Prostate gland (tissue), 2 donors: Measurements from ENCODE around the gene MYMK.

Experiments
- CTCF ChIP-seq, 4 experiments: fragments of 200-600 bp in 2 of 4; fragments of 450-650 bp in 2 of 4; sonication (generic) in 2 of 4; IDR thresholded peaks; 1 replicate in 3 of 4; 2 replicates in 1 of 4; pipeline ENCODE4 v1.5.1; 2016 to 2019; ENCODE audit warnings: antibody characterized with exemption in 4 of 4, mild to moderate bottlenecking in 2 of 4, moderate library complexity in 2 of 4
- POLR2A ChIP-seq: fragments of 450-650 bp; IDR thresholded peaks from one replicate; pipeline ENCODE4 v1.6.1; 2016; ENCODE audit warnings: antibody characterized with exemption, mild to moderate bottlenecking

- TF ChIP-seq POLR2A (no peak), CTCF (IDR thresholded peaks at IDR 0.05) (no peak)
Measured at GRCh38 chr9:133476036-133476931, 48.5 kb downstream of the MYMK start.
